SK-N-MC (cell line): ENCODE results near the gene CTNNBIP1.

Experiments
- EZH2 ChIP-seq: fragments of 200-600 bp; sonication (generic); IDR thresholded peaks from one replicate; pipeline ENCODE4 v1.6.1; 2017; ENCODE audit warnings: antibody characterized with exemption
- FOXP2 ChIP-seq: optimal IDR thresholded peaks from 2 replicates; pipeline ENCODE3; 2011; ENCODE audit warnings: mild to moderate bottlenecking, moderate library complexity; ENCODE audit not compliant: insufficient read depth; ENCODE audit errors: extremely low read length, control extremely low read depth
- POLR2AphosphoS5 ChIP-seq: IDR thresholded peaks from 2 replicates; pipeline ENCODE4 v1.6.1; 2012; ENCODE audit warnings: mild to moderate bottlenecking, low read depth, low read length, borderline replicate concordance

DNA sequence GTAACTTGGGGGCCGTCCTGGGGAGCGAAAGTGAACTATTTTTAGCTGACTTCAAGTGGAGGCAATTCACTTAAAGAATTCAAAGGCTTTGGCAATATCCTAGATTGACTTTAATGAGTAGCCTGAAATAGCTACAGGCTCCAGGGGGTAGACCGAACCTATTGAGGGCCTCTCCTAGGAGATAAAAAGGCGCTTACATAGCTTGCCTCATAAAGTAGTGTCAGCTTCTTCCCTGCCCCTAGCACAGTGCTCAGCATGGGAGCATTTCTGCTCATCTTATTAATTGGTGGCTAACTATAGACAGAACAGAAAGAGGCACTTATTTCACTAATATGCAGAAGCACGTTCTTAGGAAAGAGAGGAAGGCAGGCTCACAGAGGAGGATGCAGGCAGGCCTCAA, 12.3 kb upstream of the CTNNBIP1 start:
- TF ChIP-seq EZH2 (no peak), POLR2AphosphoS5 (peak; percentile 70; the same call in 1 of the 2 replicates), FOXP2 (no peak)
